T-helper 2 cell treated with Interferon-gamma antibody and Interleukin-4, amounts not matched to agents 5 μg/mL and 100 μg/mL, for 36 hours (primary cell): ENCODE measurements around the gene CTSW.
A peak's percentile ranks its signal among the peaks of the same experiment; 100 is the strongest.

Source experiments
- DNase-seq: peaks from one replicate; pipeline ENCODE4 v3.0.0; 2021; ENCODE audit warnings: low spot score
- H3K27ac Mint-ChIP-seq: one replicate; pipeline ENCODE4 v1.8.0; 2021; ENCODE audit warnings: mild to moderate bottlenecking, mixed read lengths
- H3K27me3 Mint-ChIP-seq: one replicate; pipeline ENCODE4 v1.8.0; 2021; ENCODE audit warnings: low read depth, mixed read lengths
- H3K36me3 Mint-ChIP-seq: one replicate; pipeline ENCODE4 v1.8.0; 2021; ENCODE audit warnings: low read depth, mixed read lengths
- H3K4me1 Mint-ChIP-seq: one replicate; pipeline ENCODE4 v1.8.0; 2021; ENCODE audit warnings: low read depth, mixed read lengths
- H3K4me3 Mint-ChIP-seq: one replicate; pipeline ENCODE4 v1.8.0; 2022; ENCODE audit warnings: mild to moderate bottlenecking, moderate library complexity, mixed read lengths
- H3K9me3 Mint-ChIP-seq: one replicate; pipeline ENCODE4 v1.8.0; 2021; ENCODE audit warnings: mixed read lengths

The CTSW gene

DNA sequence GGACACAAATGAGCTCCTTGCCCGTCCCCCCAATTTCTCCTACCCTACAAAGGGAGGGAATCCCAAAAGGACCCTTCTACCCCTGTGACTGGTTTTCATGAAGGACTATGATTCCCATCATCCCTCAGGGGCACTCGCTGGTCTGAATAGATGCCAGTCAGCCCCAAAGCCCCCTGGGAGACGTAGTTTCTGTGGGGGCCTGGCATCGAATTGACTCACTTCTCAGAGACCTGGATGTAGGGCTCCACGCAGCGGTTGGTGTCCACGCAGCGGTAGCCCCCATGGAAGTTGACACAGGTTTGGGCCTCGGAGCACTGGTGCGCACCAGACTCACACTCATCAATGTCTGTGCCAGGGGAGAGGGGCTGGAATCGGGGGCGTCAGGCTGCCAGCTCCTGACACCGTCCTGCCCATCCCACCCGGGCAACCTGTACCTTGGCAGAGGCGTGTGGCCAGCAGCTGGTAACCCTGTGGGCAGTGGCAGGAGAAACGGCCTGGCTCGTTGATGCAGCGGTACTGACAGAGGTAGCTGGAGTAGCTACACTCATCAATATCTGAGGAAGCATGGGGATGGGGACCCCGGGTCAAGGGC is 11.5 kb upstream of the CTSW start:
- Mint-ChIP-seq H3K36me3 (peaks cover 28% of the 10 kb centered on the region), H3K4me3 (no peak overlapping the region), H3K27ac (no peak overlapping the region), H3K27me3 (peaks cover 3% of the 10 kb centered on the region), H3K9me3 (no peaks in the 10 kb centered on the region), H3K4me1 (peaks cover 18% of the 10 kb centered on the region)
- DNase-seq, result no peak

DNA sequence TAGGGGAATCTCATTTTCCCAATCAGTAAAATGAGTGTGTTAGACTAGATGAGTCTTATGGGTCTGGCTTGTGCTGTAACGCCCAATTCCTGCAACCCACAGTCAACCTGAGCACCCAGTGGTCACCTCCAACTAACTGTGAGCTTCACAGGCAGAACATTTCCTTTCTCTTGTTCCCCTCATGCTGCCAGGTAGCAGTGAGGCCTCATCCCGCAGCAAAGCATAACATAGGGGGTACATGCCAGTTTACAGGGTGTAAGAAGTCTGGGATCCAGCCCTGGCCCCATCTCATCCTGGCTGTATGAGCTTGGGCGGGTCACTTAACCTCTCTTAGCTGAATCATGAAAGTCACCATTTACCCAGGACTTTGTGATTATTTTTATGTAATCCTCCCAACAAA is 10.7 kb upstream of the CTSW start:
- Mint-ChIP-seq H3K36me3 (peaks cover 24% of the 10 kb centered on the region), H3K27ac (no peak overlapping the region), H3K4me1 (peaks cover 21% of the 10 kb centered on the region), H3K9me3 (no peaks in the 10 kb centered on the region), H3K27me3 (peaks cover 3% of the 10 kb centered on the region), H3K4me3 (no peak overlapping the region)
- no peak for DNase-seq

GRCh38 chr11:65869643-65870306 is 9.9 kb upstream of the CTSW start:
- H3K4me1 Mint-ChIP-seq, result peaks cover 19% of the 10 kb centered on the region
- H3K27ac Mint-ChIP-seq, result peak overlapping the region; percentile 15
- H3K36me3 Mint-ChIP-seq, result peaks cover 19% of the 10 kb centered on the region
- DNase-seq, result no peak
- H3K4me3 Mint-ChIP-seq, result no peak overlapping the region
- H3K27me3 Mint-ChIP-seq, result peaks cover 3% of the 10 kb centered on the region
- no peaks in the 10 kb centered on the region for H3K9me3 Mint-ChIP-seq

- peaks cover 17% of the 10 kb centered on the region for H3K4me1 Mint-ChIP-seq
- peaks cover 15% of the 10 kb centered on the region for H3K36me3 Mint-ChIP-seq
- no peak for DNase-seq
- no peak overlapping the region for H3K4me3 Mint-ChIP-seq
- H3K27me3 Mint-ChIP-seq, result peaks cover 3% of the 10 kb centered on the region
- H3K27ac Mint-ChIP-seq, result peak overlapping the region; percentile 62
- H3K9me3 Mint-ChIP-seq, result no peaks in the 10 kb centered on the region
These were observed 9.4 kb upstream of the CTSW start for GRCh38 chr11:65870307-65870658.

GRCh38 chr11:65870706-65871681 is 8.6 kb upstream of the CTSW start:
- Mint-ChIP-seq H3K27ac (peak overlapping the region; percentile 62), H3K4me3 (peak overlapping the region; percentile 36), H3K27me3 (peaks cover 3% of the 10 kb centered on the region), H3K36me3 (peaks cover 9% of the 10 kb centered on the region), H3K4me1 (peaks cover 17% of the 10 kb centered on the region), H3K9me3 (no peaks in the 10 kb centered on the region)
- no peak for DNase-seq

DNA sequence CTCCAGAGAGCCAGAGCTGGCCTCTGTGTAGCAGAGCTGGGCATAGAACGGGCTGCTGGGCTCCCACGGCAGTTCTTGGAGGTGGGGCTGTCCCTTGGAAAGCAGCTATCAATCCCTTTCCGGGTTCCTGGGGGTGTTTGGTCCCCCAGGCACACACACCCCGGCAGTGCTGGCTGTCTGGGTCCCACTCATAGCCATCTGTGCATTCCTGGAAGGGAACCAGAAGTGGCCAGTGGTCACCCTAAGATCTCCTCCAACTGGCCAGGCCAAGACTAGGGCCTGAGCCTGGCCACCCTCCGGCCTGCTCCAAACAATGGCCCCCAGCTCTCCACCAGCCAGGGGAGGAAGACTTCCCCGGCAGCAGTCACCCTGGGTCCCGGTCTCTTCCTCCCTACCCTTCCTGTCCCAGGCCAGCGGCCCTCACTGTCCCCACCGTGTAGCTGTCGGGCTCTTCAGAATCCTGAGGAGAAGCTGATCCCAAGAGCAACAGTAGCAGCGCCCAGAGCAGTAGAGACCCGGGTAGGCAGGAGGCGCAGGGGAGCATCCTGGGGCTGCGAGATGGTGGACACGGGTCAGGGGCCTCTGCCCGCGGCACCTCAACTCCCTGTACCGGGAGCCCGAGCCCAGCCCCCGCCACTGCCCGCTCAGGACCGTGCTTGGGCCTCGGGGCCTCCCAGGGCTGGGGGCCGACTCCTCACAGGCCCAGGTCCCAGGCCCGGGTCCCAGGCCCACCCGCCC is 7.7 kb upstream of the CTSW start:
- peaks cover 3% of the 10 kb centered on the region for H3K27me3 Mint-ChIP-seq
- H3K4me1 Mint-ChIP-seq, result peaks cover 17% of the 10 kb centered on the region
- no peaks in the 10 kb centered on the region for H3K9me3 Mint-ChIP-seq
- peak overlapping the region; percentile 36 for H3K4me3 Mint-ChIP-seq
- DNase-seq, result no peak
- H3K36me3 Mint-ChIP-seq, result peaks cover 5% of the 10 kb centered on the region
- peak overlapping the region; percentile 45 for H3K27ac Mint-ChIP-seq

DNA sequence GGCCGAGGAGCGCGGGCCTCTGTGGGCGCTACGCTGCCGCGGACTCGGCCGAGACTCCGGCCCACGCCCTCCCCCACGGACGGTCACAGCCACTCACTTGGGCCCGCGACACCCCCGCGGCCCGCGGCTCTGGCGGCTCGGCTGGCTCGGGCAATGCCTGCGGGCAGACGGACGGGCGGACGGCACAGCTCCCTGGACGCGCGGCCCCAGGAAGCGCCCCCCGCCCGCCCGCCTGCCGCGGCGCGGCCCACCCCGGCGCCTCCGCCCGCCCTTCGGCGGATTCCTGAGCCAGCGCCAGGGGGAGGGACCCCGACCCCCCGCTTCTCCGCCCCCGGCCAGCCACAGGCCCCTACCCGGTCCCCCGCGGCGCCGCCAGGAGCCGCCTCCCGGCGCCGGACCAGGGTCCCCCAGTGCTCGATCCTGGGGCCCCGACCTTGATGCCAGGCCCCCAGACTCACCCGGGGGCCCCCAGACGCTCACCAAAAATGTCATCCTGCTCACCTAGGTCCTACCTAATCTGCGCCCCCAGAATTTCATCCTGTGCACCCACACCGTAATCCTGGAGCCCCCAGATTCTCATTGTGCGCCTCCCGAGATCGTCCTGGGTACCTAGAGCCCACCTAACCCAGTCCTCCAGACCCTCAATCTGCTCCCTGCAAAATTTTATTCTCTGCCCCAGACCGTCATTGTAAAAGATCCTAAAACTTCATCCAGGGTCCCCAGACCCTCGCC is 6.9 kb upstream of the CTSW start, which contains the start of gene EFEMP2:
TSS of gene EFEMP2 (minus strand) at position 215 of the 732 bp plus-strand sequence. CDS start 446 bp downstream, outside the sequence.
- H3K27ac Mint-ChIP-seq, result peak within 1 kb of the TSS; percentile 89
- peaks cover 3% of the 10 kb centered on the region for H3K27me3 Mint-ChIP-seq
- H3K4me3 Mint-ChIP-seq, result peak within 1 kb of the TSS; percentile 92
- no peaks in the 10 kb centered on the region for H3K36me3 Mint-ChIP-seq
- H3K9me3 Mint-ChIP-seq, result no peaks in the 10 kb centered on the region
- peaks cover 19% of the 10 kb centered on the region for H3K4me1 Mint-ChIP-seq
- no peak for DNase-seq

- peaks cover 19% of the 10 kb centered on the region for H3K4me1 Mint-ChIP-seq
- H3K27ac Mint-ChIP-seq, result peak overlapping the region; percentile 89
- peak; percentile 94 for DNase-seq
- no peaks in the 10 kb centered on the region for H3K36me3 Mint-ChIP-seq
- H3K4me3 Mint-ChIP-seq, result peak overlapping the region; percentile 92
- peaks cover 3% of the 10 kb centered on the region for H3K27me3 Mint-ChIP-seq
- H3K9me3 Mint-ChIP-seq, result no peaks in the 10 kb centered on the region
These were observed 6.1 kb upstream of the CTSW start for GRCh38 chr11:65873318-65874156.

DNA sequence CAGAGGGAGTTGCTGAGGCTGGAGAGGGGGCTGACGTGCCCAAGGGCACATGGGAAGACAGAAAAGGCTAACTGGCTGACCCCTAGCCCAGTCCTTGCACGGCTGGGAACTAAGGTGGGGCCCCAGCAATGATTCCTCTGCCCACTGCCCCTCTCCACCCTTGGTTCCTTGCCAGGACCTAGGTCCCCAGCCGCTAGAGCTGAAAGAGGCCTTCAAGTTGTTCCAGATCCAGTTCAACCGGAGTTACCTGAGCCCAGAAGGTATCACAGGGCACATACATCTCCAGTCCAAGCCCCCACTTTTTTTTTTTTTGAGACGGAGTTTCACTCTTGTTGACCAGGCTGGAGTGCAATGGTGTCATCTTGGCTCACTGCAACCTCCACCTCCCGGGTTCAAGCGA is 390 bp downstream of the CTSW start:
- H3K9me3 Mint-ChIP-seq, result no peaks in the 10 kb centered on the region
- peaks cover 30% of the 10 kb centered on the region for H3K4me1 Mint-ChIP-seq
- peaks cover 20% of the 10 kb centered on the region for H3K36me3 Mint-ChIP-seq
- no peaks in the 10 kb centered on the region for H3K27me3 Mint-ChIP-seq
- peak overlapping the region; percentile 69 for H3K27ac Mint-ChIP-seq
- DNase-seq, result no peak
- peak overlapping the region; percentile 71 for H3K4me3 Mint-ChIP-seq

DNA sequence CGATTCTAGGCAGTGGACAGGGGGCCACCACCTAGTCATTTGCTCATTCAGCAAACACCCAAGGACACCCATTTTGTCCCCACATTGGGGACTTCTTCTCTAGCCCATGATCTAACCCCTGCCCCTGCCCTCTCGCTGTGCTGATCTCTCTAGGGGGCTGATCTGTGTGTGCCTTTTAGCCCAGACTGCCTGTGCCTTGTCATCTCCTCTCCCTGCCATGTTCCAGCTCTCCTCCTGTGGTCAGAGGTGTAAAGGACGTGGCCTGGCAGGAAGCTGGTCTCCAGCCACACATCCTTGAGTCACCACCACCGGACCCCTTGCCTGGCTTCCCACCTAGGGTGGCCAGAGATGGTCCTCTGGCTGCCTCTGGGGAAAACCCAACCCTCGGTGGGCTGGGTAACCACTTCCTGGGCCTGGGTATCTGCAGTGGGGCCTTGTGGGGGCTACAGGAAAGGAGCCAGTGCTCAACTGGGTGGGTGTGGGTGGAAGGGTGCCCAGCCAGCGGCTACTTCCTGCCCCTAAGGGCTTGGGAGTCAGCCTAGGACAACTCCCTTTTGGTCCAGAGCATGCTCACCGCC is 1.3 kb downstream of the CTSW start:
- Mint-ChIP-seq H3K27ac (peak overlapping the region; percentile 76), H3K9me3 (no peaks in the 10 kb centered on the region), H3K4me1 (peaks cover 33% of the 10 kb centered on the region), H3K36me3 (peaks cover 26% of the 10 kb centered on the region), H3K27me3 (no peaks in the 10 kb centered on the region), H3K4me3 (peak overlapping the region; percentile 49)
- no peak for DNase-seq

- H3K4me3 Mint-ChIP-seq, result no peak overlapping the region
- peaks cover 40% of the 10 kb centered on the region for H3K4me1 Mint-ChIP-seq
- H3K36me3 Mint-ChIP-seq, result peaks cover 37% of the 10 kb centered on the region
- H3K27me3 Mint-ChIP-seq, result no peaks in the 10 kb centered on the region
- no peak overlapping the region for H3K27ac Mint-ChIP-seq
- no peak for DNase-seq
- H3K9me3 Mint-ChIP-seq, result no peaks in the 10 kb centered on the region
These were observed 2.8 kb downstream of the CTSW start for GRCh38 chr11:65882120-65883057.
